ENCODE results near the gene NRXN3.
A peak's percentile ranks its signal among the peaks of the same experiment; 100 is the strongest.

NRXN3 gene

DNA sequence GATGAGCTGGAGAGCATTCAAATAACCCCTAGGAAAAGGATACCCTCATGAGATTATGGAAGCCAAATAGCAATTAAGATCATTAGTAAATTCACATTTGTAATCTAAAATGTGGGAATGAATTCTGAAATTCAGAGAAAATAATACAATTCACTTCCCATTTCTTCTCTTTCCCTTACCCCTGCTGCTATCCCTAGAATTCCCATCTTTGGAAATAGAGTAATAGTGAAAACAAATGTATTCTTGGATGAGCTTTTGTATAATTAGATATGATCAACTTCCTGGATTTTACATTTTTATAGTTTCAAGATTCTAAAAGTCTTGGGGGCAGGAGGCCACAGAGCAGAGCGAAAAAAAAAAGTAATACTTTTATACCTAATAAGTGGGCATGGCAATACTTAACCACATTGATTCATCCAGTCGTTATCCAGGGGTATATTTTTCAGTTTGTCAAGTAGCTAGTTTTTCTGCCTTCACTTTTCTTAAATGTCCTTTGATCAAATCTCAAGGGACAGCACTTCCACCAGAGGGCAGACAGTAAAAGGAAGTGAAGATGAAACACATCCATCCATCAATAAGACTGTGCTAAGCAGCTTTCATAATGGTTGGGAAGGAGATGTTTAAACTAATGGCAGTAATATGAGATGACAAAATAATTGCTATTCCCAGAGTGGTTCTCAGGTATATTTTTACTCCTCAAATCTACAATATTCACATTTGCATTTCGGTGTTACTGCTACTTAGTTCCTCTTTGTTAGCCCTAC is 1639.9 kb downstream of the NRXN3 start:
- no peak for DNase-seq (ENCODE audit: extremely low read depth, low read depth)
- TF ChIP-seq, protein P1, sequence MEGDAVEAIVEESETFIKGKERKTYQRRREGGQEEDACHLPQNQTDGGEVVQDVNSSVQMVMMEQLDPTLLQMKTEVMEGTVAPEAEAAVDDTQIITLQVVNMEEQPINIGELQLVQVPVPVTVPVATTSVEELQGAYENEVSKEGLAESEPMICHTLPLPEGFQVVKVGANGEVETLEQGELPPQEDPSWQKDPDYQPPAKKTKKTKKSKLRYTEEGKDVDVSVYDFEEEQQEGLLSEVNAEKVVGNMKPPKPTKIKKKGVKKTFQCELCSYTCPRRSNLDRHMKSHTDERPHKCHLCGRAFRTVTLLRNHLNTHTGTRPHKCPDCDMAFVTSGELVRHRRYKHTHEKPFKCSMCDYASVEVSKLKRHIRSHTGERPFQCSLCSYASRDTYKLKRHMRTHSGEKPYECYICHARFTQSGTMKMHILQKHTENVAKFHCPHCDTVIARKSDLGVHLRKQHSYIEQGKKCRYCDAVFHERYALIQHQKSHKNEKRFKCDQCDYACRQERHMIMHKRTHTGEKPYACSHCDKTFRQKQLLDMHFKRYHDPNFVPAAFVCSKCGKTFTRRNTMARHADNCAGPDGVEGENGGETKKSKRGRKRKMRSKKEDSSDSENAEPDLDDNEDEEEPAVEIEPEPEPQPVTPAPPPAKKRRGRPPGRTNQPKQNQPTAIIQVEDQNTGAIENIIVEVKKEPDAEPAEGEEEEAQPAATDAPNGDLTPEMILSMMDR (IDR thresholded peaks at IDR 0.05; ENCODE audit: low read depth, low read length, missing control alignments): peak; percentile 27
- no peak overlapping the region for H3K4me3 ChIP-seq (replicated peaks; ENCODE audit: low read depth, low read length)

DNA sequence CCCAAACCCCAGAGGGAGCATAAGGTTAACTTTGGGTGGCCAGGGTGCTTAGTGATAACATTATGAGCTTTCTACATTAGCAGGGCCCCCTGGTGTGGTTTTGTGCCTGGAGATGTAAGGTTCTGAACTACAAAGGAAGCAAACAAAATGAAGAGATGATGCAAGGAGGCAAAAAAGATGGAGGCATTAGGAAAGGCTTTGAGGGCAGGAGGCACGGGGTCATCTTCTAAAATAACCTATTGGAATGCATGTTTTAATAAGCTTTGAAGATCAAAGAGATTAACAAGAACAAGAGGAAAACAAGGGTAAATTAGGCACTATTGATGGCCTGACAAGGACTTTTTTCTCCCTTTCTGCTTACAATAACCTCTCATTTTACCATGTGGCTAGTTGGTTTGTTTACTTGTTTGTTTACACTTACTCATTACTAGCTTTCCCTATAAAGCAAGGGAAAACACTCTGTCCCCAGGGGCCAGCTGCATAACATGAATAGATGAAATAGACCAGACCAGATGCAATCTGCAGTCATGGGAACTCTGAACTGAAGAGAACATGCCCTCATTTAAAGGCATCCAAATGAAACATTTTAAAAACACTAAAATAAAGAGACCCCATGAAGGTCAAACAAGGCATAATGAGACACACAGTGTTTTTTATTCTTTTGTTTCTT is 1650.8 kb downstream of the NRXN3 start:
- no peak overlapping the region for H3K4me3 ChIP-seq (replicated peaks; ENCODE audit: low read depth, low read length)
- DNase-seq (ENCODE audit: extremely low read depth, low read depth): no peak
- TF ChIP-seq, protein P1 (IDR thresholded peaks at IDR 0.05; ENCODE audit: low read depth, low read length, missing control alignments): no peak

DNA sequence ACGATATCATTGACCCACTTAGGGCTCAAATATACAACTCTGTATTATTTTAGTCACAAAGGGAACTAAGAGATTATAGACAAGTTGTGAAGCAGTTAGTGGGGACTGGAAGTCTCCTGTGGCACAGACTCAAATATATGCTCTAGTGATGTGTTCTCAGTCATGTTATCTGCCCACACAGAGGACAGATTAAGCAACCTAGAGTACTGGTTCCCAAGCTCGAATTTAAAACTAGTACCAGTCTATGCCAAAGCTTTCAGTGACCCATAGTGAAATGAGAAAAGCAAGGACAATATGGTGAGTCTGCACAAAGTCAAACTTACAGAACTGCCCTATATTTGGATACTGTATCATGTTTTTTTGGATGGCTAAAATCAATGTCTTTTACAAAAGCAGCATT is 1651.9 kb downstream of the NRXN3 start:
- no peak for DNase-seq (ENCODE audit: extremely low read depth, low read depth)
- TF ChIP-seq, protein P1 (IDR thresholded peaks at IDR 0.05; ENCODE audit: low read depth, low read length, missing control alignments): no peak
- H3K4me3 ChIP-seq (replicated peaks; ENCODE audit: low read depth, low read length): no peak overlapping the region

DNA sequence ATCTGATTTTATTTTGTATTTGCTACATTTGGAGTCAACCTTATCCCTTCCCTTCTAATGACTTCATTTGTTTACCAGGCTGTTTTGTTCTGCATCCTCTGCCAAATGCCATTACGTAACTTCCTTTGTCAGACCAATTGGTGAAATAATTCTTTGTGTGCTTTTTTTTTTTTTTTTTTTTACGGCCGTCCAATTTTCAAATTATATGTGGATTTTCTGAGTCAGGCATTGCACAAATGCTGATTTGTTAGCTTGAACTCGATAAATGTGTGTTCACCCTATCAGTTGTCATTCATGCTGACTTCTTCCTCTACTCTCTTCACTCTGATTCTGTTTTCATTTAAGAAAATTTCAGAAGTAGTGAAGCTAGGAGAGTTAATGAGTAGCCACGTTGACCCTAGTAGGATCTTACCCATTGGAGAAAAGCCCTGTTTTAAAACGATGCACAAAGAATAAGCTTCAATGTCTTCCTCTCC is 1654.9 kb downstream of the NRXN3 start:
- DNase-seq (ENCODE audit: extremely low read depth, low read depth): no peak
- no peak overlapping the region for H3K4me3 ChIP-seq (replicated peaks; ENCODE audit: low read depth, low read length)
- TF ChIP-seq, protein P1 (IDR thresholded peaks at IDR 0.05; ENCODE audit: low read depth, low read length, missing control alignments): no peak

DNA sequence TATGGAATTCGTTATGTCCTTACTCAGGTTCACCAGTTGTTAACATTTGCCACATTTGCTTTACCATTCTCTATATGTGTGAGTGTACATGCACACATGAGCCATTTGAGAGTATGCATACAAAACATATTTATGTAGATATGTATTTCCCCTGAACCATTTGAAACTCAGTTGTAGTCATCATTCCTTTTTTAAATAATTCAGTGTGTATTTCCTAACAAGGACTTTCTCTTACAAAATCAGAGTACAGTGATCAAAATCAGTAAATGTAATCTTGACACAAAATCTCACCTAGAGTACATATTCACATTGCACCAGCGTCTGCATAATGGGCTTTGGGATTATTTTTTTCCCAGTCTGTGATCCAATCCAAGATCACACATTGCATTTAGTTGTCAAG is 1656.2 kb downstream of the NRXN3 start:
- TF ChIP-seq, protein P1 (IDR thresholded peaks at IDR 0.05; ENCODE audit: low read depth, low read length, missing control alignments): no peak
- no peak for DNase-seq (ENCODE audit: extremely low read depth, low read depth)
- H3K4me3 ChIP-seq (replicated peaks; ENCODE audit: low read depth, low read length): no peak overlapping the region

DNA sequence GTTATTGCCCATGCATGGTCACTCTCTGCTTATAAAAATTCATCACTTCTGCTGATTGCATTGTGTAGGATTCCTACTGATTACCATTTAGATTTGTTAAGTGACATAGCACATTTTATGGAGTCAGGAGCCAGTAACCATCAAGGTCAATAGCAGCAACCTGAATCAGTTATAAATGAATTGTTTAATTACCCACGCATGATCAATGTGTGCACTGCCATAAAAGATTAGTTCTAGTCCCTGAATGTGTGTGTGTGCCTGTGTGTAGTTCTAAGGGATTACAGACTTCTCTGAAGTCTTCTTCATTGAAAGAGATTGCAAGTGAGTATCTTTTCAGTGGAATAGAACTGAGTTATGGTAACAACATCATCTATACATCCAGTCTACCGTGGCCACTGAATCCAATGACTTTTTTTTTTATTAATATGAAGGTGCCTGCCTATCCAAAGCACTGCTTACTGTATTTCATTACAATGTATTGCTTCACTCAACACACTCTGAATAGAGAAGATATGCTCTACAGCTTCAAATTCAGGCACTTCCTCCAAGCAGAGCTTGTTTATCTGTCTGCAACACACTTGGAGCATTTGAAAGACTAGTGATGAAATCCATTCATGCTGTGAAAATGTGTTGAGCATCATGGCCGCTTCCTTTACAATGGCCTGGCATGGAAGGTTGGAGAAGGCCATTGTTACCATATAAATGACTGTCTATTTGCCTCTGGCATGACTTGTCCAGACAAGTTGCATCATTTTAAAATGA is 1659.4 kb downstream of the NRXN3 start:
- TF ChIP-seq, protein P1 (IDR thresholded peaks at IDR 0.05; ENCODE audit: low read depth, low read length, missing control alignments): no peak
- DNase-seq (ENCODE audit: extremely low read depth, low read depth): no peak
- H3K4me3 ChIP-seq (replicated peaks; ENCODE audit: low read depth, low read length): no peak overlapping the region

Measured in HFF-Myc (cell line).